D721Med (cell line): ENCODE measurements around the gene IMPDH2.

Experiments
- DNase-seq: peaks from one replicate; pipeline ENCODE4 v3.0.0; 2011; ENCODE audit warnings: low spot score; ENCODE audit not compliant: insufficient read length
- FAIRE-seq: peaks from 2 replicates; lab custom pipeline; 2011; peaks lifted over from hg19 to GRCh38; lab: Jason Lieb, UNC
- TF ChIP-seq, protein P1 (sequence below): IDR thresholded peaks from 2 replicates; pipeline ENCODE4 v1.5.1; 2012; ENCODE audit warnings: mild to moderate bottlenecking, control low read depth; ENCODE audit not compliant: insufficient read depth; ENCODE audit errors: missing control alignments

The IMPDH2 gene

DNA sequence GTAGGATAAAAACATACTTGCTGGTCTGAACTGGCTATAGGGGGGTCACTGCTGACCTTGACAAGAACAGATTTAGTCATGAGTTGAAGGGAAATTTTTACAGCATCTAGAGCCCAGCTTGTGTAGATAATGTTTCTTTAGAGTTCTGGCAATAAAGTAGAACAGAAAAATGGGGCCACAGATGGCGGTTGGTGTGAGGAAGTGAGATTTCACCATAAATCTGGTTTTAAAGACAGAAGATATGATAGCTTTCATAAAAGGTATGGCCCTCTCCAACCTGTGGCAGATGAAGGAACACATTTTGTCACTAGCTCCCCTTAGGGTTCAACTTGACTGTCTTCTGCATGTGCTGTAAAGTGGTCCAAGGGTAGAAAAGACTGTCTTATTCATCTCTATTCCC is 24.3 kb upstream of the IMPDH2 start:
- TF ChIP-seq, protein P1, sequence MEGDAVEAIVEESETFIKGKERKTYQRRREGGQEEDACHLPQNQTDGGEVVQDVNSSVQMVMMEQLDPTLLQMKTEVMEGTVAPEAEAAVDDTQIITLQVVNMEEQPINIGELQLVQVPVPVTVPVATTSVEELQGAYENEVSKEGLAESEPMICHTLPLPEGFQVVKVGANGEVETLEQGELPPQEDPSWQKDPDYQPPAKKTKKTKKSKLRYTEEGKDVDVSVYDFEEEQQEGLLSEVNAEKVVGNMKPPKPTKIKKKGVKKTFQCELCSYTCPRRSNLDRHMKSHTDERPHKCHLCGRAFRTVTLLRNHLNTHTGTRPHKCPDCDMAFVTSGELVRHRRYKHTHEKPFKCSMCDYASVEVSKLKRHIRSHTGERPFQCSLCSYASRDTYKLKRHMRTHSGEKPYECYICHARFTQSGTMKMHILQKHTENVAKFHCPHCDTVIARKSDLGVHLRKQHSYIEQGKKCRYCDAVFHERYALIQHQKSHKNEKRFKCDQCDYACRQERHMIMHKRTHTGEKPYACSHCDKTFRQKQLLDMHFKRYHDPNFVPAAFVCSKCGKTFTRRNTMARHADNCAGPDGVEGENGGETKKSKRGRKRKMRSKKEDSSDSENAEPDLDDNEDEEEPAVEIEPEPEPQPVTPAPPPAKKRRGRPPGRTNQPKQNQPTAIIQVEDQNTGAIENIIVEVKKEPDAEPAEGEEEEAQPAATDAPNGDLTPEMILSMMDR, result no peak
- DNase-seq, result no peak
- FAIRE-seq, result no peak

DNA sequence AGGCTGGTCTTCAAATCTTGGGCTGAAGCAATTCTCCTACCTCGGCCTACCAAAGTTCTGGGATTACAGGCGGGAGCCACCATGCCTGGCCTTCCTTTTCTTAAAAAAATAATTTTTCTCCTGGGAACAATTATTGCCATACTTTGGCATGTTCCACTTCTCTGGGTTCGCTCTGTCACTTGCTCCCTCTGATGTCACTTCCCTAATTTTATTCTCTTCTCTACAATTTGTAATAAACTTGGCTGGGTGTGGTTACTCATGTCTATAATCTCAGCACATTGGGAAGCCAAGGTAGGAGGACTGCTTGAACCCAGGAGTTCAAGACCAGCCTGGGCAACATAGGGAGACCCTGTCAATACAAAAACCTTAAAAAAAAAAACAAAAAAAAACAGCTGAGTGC is 6.1 kb upstream of the IMPDH2 start:
- TF ChIP-seq, protein P1, result no peak
- DNase-seq (no peak), FAIRE-seq (no peak)

DNA sequence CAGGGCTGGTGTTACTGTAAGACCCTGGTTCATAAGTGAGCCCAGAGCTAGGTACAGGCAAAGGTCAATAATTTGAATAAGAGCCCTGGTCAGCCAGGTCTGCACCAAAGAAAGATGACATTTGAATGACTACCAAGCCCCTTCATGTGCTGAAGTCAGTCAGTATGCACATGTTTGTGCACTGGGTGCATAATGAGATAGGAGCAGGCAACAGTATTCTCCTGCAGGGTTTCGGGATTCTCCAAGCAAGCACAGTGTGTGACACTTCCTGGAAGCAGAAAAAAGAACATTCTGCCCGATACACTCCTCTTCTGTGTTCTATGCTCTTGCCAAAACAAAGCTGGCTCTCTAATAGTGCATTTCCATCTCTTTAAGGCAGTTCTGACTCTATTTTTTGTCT is 5.5 kb upstream of the IMPDH2 start:
- DNase-seq (no peak), FAIRE-seq (no peak)
- TF ChIP-seq, protein P1, result no peak

DNA sequence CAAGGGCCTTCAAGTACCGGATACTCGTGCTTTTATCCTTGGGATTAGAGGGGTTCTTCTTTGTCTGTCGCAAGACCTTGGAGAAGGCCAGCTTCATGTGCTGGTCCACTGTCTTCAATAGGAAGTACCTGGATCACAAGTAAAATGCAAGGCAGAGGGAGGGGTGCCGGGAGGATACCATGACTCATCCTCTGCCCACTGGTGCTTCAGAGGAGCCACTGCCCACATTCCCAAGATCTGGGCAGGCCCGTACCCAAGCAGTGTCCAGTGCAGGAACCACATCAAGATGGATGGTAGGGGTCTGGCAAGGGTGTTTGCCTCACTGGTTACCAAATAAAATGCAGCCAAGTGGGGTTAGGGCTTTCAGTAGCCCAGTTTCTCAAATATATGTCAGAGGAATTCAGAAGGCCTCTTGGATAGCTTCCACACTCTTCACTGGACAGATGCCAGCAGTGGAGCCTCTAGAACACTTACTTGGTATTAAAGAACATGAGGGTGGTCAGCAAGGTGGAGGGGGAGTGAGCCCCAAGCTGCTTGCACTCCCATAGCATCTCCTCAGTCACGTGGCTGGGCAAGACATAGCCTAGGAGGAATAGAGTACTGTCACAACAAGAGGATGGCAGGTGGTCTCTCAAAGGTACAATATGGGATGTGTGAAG is 3.6 kb upstream of the IMPDH2 start:
- FAIRE-seq (no peak), DNase-seq (no peak)
- TF ChIP-seq, protein P1, result no peak

DNA sequence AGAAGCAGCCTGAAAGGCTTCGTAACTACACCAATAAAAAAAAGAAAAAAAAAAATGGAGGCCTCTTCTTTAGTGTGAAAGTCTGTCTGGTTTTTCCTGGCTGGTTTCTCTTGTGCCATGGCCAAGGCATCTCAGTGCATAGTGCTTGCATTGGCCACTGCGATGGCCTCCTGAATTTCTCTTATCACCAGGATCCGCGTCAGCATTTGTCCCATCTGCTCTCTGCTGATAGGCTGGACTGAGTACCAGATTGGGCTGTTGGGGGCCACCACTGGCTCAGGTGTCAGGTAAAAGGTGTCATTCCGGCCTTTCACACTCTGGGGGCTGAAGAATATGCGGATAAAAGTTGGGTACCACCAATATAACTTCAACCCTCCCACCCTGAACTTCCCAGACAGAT is 1.1 kb upstream of the IMPDH2 start:
- no peak for DNase-seq
- no peak for FAIRE-seq
- TF ChIP-seq, protein P1, result no peak

DNA sequence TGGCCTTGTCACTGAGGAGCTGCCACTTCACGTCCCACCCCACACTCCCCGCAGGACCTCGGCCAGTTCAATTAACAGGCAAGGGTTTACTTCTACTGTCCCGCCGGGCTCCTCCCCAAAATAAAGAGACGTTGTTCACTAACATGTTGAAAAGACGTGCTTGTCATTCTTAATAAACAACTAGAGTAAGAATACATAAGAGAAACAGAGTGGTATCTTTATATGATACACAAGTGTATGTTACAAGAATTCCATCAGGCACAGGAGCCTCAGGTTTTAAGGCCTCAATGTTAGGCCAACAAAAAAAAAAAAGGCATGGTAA is 326 bp upstream of the IMPDH2 start:
- TF ChIP-seq, protein P1, result no peak
- no peak for DNase-seq

DNA sequence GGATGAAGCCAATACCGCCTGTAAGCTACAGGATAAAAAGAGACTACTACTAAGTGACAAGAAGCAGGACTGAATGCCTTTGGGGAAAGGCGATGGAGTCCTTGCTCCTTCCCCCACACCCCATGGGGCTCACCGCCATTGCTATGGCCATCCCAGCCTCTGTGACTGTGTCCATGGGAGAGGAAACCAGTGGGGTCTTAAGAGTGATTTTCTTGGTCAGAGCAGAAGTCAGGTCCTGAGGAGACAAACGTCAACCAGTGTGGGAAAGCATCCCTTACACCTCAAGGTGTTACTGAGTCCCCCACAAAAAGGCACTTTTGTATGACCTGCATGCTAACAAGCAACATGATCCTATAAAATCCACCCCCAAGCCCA is 913 bp downstream of the IMPDH2 start:
- TF ChIP-seq, protein P1, result no peak
- no peak for FAIRE-seq
- no peak for DNase-seq

More for the DNA sequence above, 326 bp upstream of the IMPDH2 start:
- no peak for FAIRE-seq
